Hepatic stellate cell (primary cell): Measurements from ENCODE around the gene FGFRL1.

Experiments
- DNase-seq: peaks from one replicate; pipeline ENCODE4 v3.0.0; 2011; ENCODE audit warnings: low spot score

FGFRL1 gene

GRCh38 chr4:1075809-1076699, 64.6 kb downstream of the FGFRL1 start:
- no peak for DNase-seq
